ENCODE data around the gene PNRC2.
"Not testable (repeated sequence)": the region's sequence is repeated elsewhere in the genome, so short reads cannot be mapped to it uniquely, and the experiment has no call there.

PNRC2 gene

GRCh38 chr1:23987038-23987437 is 27.4 kb downstream of the PNRC2 start:
- H3K4me3 ChIP-seq (ENCODE audit: low read depth, low read length) = not testable (repeated sequence)

- no peak overlapping the region for H3K4me3 ChIP-seq (ENCODE audit: low read depth, low read length)
These were observed 29.6 kb downstream of the PNRC2 start for GRCh38 chr1:23989263-23989662.

- not testable (repeated sequence) for H3K4me3 ChIP-seq (ENCODE audit: low read depth, low read length)
These were observed 32.4 kb downstream of the PNRC2 start for GRCh38 chr1:23992011-23992410.

- H3K4me3 ChIP-seq (ENCODE audit: low read depth, low read length) = no peak overlapping the region
These were observed 35.8 kb downstream of the PNRC2 start for GRCh38 chr1:23995431-23995837.

- no peak overlapping the region for H3K4me3 ChIP-seq (ENCODE audit: low read depth, low read length)
These were observed 37.1 kb downstream of the PNRC2 start for GRCh38 chr1:23996700-23997229.

- H3K4me3 ChIP-seq (ENCODE audit: low read depth, low read length) = no peak overlapping the region
These were observed 38.2 kb downstream of the PNRC2 start for GRCh38 chr1:23997812-23998211.

GRCh38 chr1:23999156-23999671 is 39.6 kb downstream of the PNRC2 start:
- no peak overlapping the region for H3K4me3 ChIP-seq (ENCODE audit: low read depth, low read length)

GRCh38 chr1:24002695-24003094 is 43.1 kb downstream of the PNRC2 start:
- no peak overlapping the region for H3K4me3 ChIP-seq (ENCODE audit: low read depth, low read length)

- H3K4me3 ChIP-seq (ENCODE audit: low read depth, low read length) = no peak overlapping the region
These were observed 43.8 kb downstream of the PNRC2 start for GRCh38 chr1:24003331-24003972.

GRCh38 chr1:24004132-24004531 is 44.5 kb downstream of the PNRC2 start:
- H3K4me3 ChIP-seq (ENCODE audit: low read depth, low read length) = no peak overlapping the region

GRCh38 chr1:24005163-24005562 is 45.5 kb downstream of the PNRC2 start:
- no peak overlapping the region for H3K4me3 ChIP-seq (ENCODE audit: low read depth, low read length)

- H3K4me3 ChIP-seq (ENCODE audit: low read depth, low read length) = no peak overlapping the region
These were observed 47.5 kb downstream of the PNRC2 start for GRCh38 chr1:24007079-24007478.

- not testable (repeated sequence) for H3K4me3 ChIP-seq (ENCODE audit: low read depth, low read length)
These were observed 49.1 kb downstream of the PNRC2 start for GRCh38 chr1:24008574-24009184.

GRCh38 chr1:24009406-24009805 is 49.8 kb downstream of the PNRC2 start:
- H3K4me3 ChIP-seq (ENCODE audit: low read depth, low read length) = no peak overlapping the region

- H3K4me3 ChIP-seq (ENCODE audit: low read depth, low read length) = no peak overlapping the region
These were observed 51.0 kb downstream of the PNRC2 start for GRCh38 chr1:24010650-24011049.

- H3K4me3 ChIP-seq (ENCODE audit: low read depth, low read length) = not testable (repeated sequence)
These were observed 53.2 kb downstream of the PNRC2 start for GRCh38 chr1:24012878-24013277.
